Measurements from ENCODE around the gene DKK1. TPM values are rescaled to one million over a fixed set of nuclear protein-coding genes. Genes with fewer than 3 reads are reported as not detected.
A peak's percentile ranks its signal among the peaks of the same experiment; 100 is the strongest.

The DKK1 gene
- total and polyA plus RNA-seq, 2 donors (not counting 3 experiments of a cell fraction or from before 2014, with no cell fraction given), result 184 to 202 TPM

GRCh38 chr10:52331638-52332364 is 17.7 kb downstream of the DKK1 start:
- dilution Hi-C loops (cut with MboI; ENCODE audit: extremely low pct_ligation_motif_present, low sequenced_read_pairs), result no loop called here
- Histone ChIP-seq H3K9me1 (replicated peaks; ENCODE audit: control insufficient read depth, extremely low read depth, insufficient read depth, low read length) (no peaks in the 10 kb centered on the region), H4K20me1 (replicated peaks; ENCODE audit: control insufficient read depth, extremely low read depth, insufficient read depth, low read length) (no peaks in the 10 kb centered on the region), H3K36me3 (ENCODE audit: control insufficient read depth in 2 of 2, extremely low read depth in 1 of 2, insufficient read depth in 2 of 2, low read length in 2 of 2) (no peaks in the 10 kb centered on the region), H3K27me3 (ENCODE audit: control insufficient read depth in 2 of 2, insufficient read depth in 2 of 2, low read length in 2 of 2) (no peaks in the 10 kb centered on the region), H3K27ac (ENCODE audit: insufficient read depth, low read depth, low read length) (no peak overlapping the region), H3K9me3 (replicated peaks; ENCODE audit: control insufficient read depth, insufficient read depth, low read length) (no peaks in the 10 kb centered on the region), H3K9ac (replicated peaks; ENCODE audit: extremely low read depth, insufficient read depth, low read length) (no peak overlapping the region), H2AFZ (ENCODE audit: low read depth, low read length) (peak overlapping the region; percentile 68), H3K4me2 (ENCODE audit: insufficient read depth, low read length) (no peak overlapping the region), H3K4me1 (ENCODE audit: control insufficient read depth, extremely low read depth, insufficient read depth, low read length) (peaks cover 44% of the 10 kb centered on the region), H3K79me2 (ENCODE audit: control insufficient read depth, insufficient read depth, low read length) (no peaks in the 10 kb centered on the region), H3K4me3 (replicated peaks in 1 of 3; ENCODE audit: insufficient read depth in 1 of 3, low read depth in 1 of 3, low read length in 3 of 3) (no peak overlapping the region)
- FAIRE-seq (no peak), DNase-seq (ENCODE audit: low read depth, low spot score) (no peak)
- ChIA-PET POLR2A (no interaction called here), CTCF (interaction anchor here (1.0 kb wide), 1 partner anchor 111 kb away, joined by 3 read pairs; no protein-coding TSS in a partner anchor)
- intact Hi-C loops (cut with micrococcal nuclease), result no loop called here
- BruUV-seq (replicated peaks), result no TSS peak
- TF ChIP-seq MAX (IDR thresholded peaks at IDR 0.05; ENCODE audit: insufficient read depth, insufficient read length), result no peak
- no peak for TF ChIP-seq GATA2 (IDR thresholded peaks at IDR 0.05; ENCODE audit: insufficient read depth, insufficient read length, low read depth, low read length)
- no peak for TF ChIP-seq POLR2A (IDR thresholded peaks at IDR 0.05; ENCODE audit: low read depth, low read length)
- TF ChIP-seq JUN (IDR thresholded peaks at IDR 0.05; ENCODE audit: borderline replicate concordance, insufficient read depth, insufficient read length, low read depth), result no peak
- TF ChIP-seq EZH2 (IDR thresholded peaks at IDR 0.05; ENCODE audit: borderline replicate concordance, low read depth, low read length, severe bottlenecking), result no peak
- no peak for TF ChIP-seq FOS (IDR thresholded peaks at IDR 0.05; ENCODE audit: borderline replicate concordance, insufficient read depth, low read length)
- no peak for TF ChIP-seq POLR2AphosphoS5 (IDR thresholded peaks at IDR 0.05; ENCODE audit: insufficient read depth, low read depth, low read length)
- no peak for TF ChIP-seq CTCF (IDR thresholded peaks at IDR 0.05; ENCODE audit: extremely low read depth in 1 of 2, insufficient read depth in 1 of 2, low read depth in 1 of 2, low read length in 2 of 2)
- TF ChIP-seq MYC (IDR thresholded peaks at IDR 0.05; ENCODE audit: low read depth, low read length), result no peak

Data from endothelial cell of umbilical vein (primary cell).